ENCODE data around the gene DYNC2H1.

DYNC2H1 gene

DNA sequence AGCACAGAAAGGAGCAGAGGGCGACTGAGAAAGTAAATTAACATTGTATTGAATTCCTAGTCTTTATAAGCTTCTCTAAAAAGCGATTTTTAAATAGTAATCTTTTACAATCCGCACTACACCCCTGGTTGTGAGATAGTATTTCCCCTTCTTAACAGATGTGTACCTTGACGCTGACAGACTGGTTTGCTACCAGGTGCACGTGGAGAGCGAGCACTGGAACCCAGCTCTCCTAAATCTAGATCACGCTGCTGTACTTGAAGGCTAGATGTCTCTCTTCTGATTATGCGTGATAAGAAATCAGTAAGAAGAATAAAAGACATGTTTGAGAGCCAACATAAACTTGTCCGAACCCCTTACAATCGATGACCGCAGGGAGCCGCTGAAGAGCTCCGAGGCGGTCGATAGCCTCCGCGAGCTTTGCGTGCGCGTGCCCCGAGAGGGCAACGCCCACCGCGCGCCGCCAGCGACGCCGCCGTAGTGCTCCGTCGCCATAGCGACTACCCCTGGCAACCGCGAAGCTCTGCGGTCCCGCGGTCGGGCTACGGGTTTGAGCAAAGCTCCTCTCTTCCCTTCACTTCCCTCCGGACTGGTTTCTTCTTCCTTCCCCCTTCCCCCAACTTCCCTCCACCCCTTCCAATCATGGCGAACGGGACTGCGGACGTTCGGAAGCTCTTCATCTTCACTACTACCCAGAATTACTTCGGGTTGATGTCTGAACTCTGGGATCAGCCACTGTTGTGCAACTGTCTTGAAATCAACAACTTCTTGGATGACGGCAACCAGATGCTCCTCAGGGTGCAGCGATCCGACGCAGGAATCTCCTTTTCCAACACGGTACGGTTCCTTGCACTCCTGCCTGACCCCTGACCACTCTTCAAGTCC, at the start of gene DYNC2H1:
Gene DYNC2H1, plus strand, starts transcription at position 494 of the 885 bp plus-strand sequence. Its CDS starts 149 bp downstream, at position 643.
- ChIA-PET CTCF (interaction anchor here (0.6 to 2.1 kb wide), 5 partner anchors 8 to 18 kb away, joined by 3 to 22 read pairs (median 4); partner anchors contain the start of gene DCUN1D5), POLR2A (interaction anchor here (0.6 to 6.7 kb wide), 8 partner anchors 9 to 349 kb away, joined by 3 to 115 read pairs (median 6); partner anchors contain the start of gene DCUN1D5)
- TF ChIP-seq LEF1 (IDR thresholded peaks at IDR 0.05; ENCODE audit: borderline replicate concordance) (no peak), L3MBTL2 (conservative IDR thresholded peaks at IDR 0.05) (peak; percentile 75), CTBP1 (IDR thresholded peaks at IDR 0.05; ENCODE audit: borderline replicate concordance) (0 out of 2 replicates have a peak, but pooled peaks have one; percentile 8), ZNF384 (IDR thresholded peaks at IDR 0.05) (no peak), HDGF (IDR thresholded peaks at IDR 0.05; ENCODE audit: borderline replicate concordance) (no peak), ARNT (IDR thresholded peaks at IDR 0.05) (no peak), BHLHE40 (IDR thresholded peaks at IDR 0.05; ENCODE audit: borderline replicate concordance) (no peak)
- DNase-seq (ENCODE audit: extremely low spot score) = peak; percentile 94

- no peak for DNase-seq (ENCODE audit: extremely low spot score)
- ChIA-PET CTCF (no interaction called here), POLR2A (interaction anchor here (0.9 kb wide), 1 partner anchor 31 kb away, joined by 5 read pairs; the partner anchor contains the start of gene DCUN1D5)
- TF ChIP-seq ELF4 (IDR thresholded peaks at IDR 0.05) (no peak), FOXM1 (IDR thresholded peaks at IDR 0.05; ENCODE audit: borderline replicate concordance) (no peak), SUZ12 (IDR thresholded peaks at IDR 0.05) (no peak), ARNT (IDR thresholded peaks at IDR 0.05) (no peak), NFRKB (IDR thresholded peaks at IDR 0.05) (no peak), TARDBP (IDR thresholded peaks at IDR 0.05) (no peak), L3MBTL2 (conservative IDR thresholded peaks at IDR 0.05) (no peak), CTBP1 (IDR thresholded peaks at IDR 0.05; ENCODE audit: borderline replicate concordance) (no peak), FOXK2 (IDR thresholded peaks at IDR 0.05) (no peak), LEF1 (IDR thresholded peaks at IDR 0.05; ENCODE audit: borderline replicate concordance) (no peak)
Measured at GRCh38 chr11:103061656-103062055, 47.6 kb upstream of the DYNC2H1 start.

DNA sequence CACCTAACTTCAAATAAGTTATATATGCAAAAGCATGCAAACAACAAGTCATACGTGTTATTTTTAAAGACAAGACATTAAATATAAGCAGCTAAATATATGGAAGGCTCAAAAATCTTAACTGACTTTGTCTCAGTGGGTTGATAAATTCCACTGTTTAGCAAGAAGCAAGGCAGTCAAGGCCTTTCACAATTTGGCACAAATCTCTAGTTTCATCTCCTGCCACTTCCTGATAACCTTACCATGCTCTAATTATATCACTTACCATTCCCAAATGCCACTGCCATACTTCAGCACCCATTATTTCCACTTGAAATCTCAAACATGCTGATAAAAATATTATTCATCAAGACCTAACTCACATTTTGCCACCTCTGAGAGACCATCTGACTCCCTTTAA, 42.1 kb upstream of the DYNC2H1 start:
- ChIA-PET POLR2A (interaction anchor here (1.3 kb wide), 1 partner anchor 25 kb away, joined by 3 read pairs; the partner anchor contains the start of gene DCUN1D5), CTCF (no interaction called here)
- TF ChIP-seq SUZ12 (IDR thresholded peaks at IDR 0.05) (no peak), L3MBTL2 (conservative IDR thresholded peaks at IDR 0.05) (no peak), CTBP1 (IDR thresholded peaks at IDR 0.05; ENCODE audit: borderline replicate concordance) (no peak), FOXA1 (IDR thresholded peaks at IDR 0.05) (no peak), NFRKB (IDR thresholded peaks at IDR 0.05) (no peak), BHLHE40 (IDR thresholded peaks at IDR 0.05; ENCODE audit: borderline replicate concordance) (no peak), FOXM1 (IDR thresholded peaks at IDR 0.05; ENCODE audit: borderline replicate concordance) (no peak)
- DNase-seq (ENCODE audit: extremely low spot score) = no peak

- ChIA-PET CTCF (no interaction called here), POLR2A (no interaction called here)
- no peak for DNase-seq (ENCODE audit: extremely low spot score)
- TF ChIP-seq FOXK2 (IDR thresholded peaks at IDR 0.05) (no peak), FOXA1 (IDR thresholded peaks at IDR 0.05) (no peak), NFRKB (IDR thresholded peaks at IDR 0.05) (no peak), PKNOX1 (IDR thresholded peaks at IDR 0.05) (no peak), TARDBP (IDR thresholded peaks at IDR 0.05) (no peak), L3MBTL2 (conservative IDR thresholded peaks at IDR 0.05) (no peak), LEF1 (IDR thresholded peaks at IDR 0.05; ENCODE audit: borderline replicate concordance) (no peak), ELF4 (IDR thresholded peaks at IDR 0.05) (no peak)
Measured at GRCh38 chr11:103069367-103069766, 39.9 kb upstream of the DYNC2H1 start.

DNA sequence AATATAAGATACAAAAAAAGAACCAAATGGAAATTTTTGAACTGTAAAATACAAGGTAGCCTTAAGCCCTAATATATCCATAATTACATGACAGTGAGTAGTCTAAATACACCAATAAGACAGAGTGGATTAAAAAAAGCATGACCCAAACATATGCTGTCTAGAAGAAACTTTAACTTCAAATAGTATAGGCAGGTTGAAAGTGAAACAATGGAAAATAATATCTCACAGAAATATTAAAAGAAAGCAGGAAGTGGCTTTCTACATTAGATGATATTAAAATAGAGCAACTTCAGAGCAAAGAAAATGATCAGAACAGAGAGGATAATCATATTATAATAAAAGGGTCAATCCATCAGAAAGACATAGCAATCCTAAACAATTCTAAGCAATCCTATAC, 39.1 kb upstream of the DYNC2H1 start:
- CTCF ChIA-PET = no interaction called here
- no peak for DNase-seq (ENCODE audit: extremely low spot score)
- POLR2A ChIA-PET = no interaction called here
- no peak for TF ChIP-seq ZNF384 (IDR thresholded peaks at IDR 0.05)
- TF ChIP-seq PKNOX1 (IDR thresholded peaks at IDR 0.05) = no peak
- no peak for TF ChIP-seq ELF4 (IDR thresholded peaks at IDR 0.05)
- no peak for TF ChIP-seq HDGF (IDR thresholded peaks at IDR 0.05; ENCODE audit: borderline replicate concordance)
- no peak for TF ChIP-seq SUZ12 (IDR thresholded peaks at IDR 0.05)
- no peak for TF ChIP-seq BHLHE40 (IDR thresholded peaks at IDR 0.05; ENCODE audit: borderline replicate concordance)
- no peak for TF ChIP-seq SP1 (IDR thresholded peaks at IDR 0.05)
- no peak for TF ChIP-seq ARNT (IDR thresholded peaks at IDR 0.05)
- no peak for TF ChIP-seq NFRKB (IDR thresholded peaks at IDR 0.05)
- TF ChIP-seq LEF1 (IDR thresholded peaks at IDR 0.05; ENCODE audit: borderline replicate concordance) = no peak
- no peak for TF ChIP-seq CTBP1 (IDR thresholded peaks at IDR 0.05; ENCODE audit: borderline replicate concordance)
- no peak for TF ChIP-seq FOXM1 (IDR thresholded peaks at IDR 0.05; ENCODE audit: borderline replicate concordance)
- TF ChIP-seq L3MBTL2 (conservative IDR thresholded peaks at IDR 0.05) = no peak
- TF ChIP-seq FOXA1 (IDR thresholded peaks at IDR 0.05) = no peak
- TF ChIP-seq FOXK2 (IDR thresholded peaks at IDR 0.05) = no peak
- no peak for TF ChIP-seq TARDBP (IDR thresholded peaks at IDR 0.05)

GRCh38 chr11:103071008-103071407, 38.2 kb upstream of the DYNC2H1 start:
- no peak for TF ChIP-seq ZNF384 (IDR thresholded peaks at IDR 0.05)
- TF ChIP-seq CTBP1 (IDR thresholded peaks at IDR 0.05; ENCODE audit: borderline replicate concordance) = no peak
- no peak for TF ChIP-seq TARDBP (IDR thresholded peaks at IDR 0.05)
- no peak for TF ChIP-seq LEF1 (IDR thresholded peaks at IDR 0.05; ENCODE audit: borderline replicate concordance)
- TF ChIP-seq FOXK2 (IDR thresholded peaks at IDR 0.05) = no peak
- no peak for TF ChIP-seq ARNT (IDR thresholded peaks at IDR 0.05)
- TF ChIP-seq L3MBTL2 (conservative IDR thresholded peaks at IDR 0.05) = no peak
- TF ChIP-seq FOXM1 (IDR thresholded peaks at IDR 0.05; ENCODE audit: borderline replicate concordance) = no peak
- no peak for TF ChIP-seq HDGF (IDR thresholded peaks at IDR 0.05; ENCODE audit: borderline replicate concordance)
- no peak for TF ChIP-seq BHLHE40 (IDR thresholded peaks at IDR 0.05; ENCODE audit: borderline replicate concordance)
- no peak for TF ChIP-seq SUZ12 (IDR thresholded peaks at IDR 0.05)
- CTCF ChIA-PET = no interaction called here
- DNase-seq (ENCODE audit: extremely low spot score) = no peak
- POLR2A ChIA-PET = no interaction called here

Data from HEK293T (cell line).